Lower leg skin (tissue), 4 donors: ENCODE measurements around the gene NR0B2. TPM values are rescaled to one million over a fixed set of nuclear protein-coding genes. Genes with fewer than 3 reads are reported as not detected.
"Not testable (repeated sequence)": the region's sequence is repeated elsewhere in the genome, so short reads cannot be mapped to it uniquely, and the experiment has no call there.

Source experiments
- DNase-seq, 2 donors: peaks; one replicate each; pipeline ENCODE4 v3.0.0-alpha.2; 2019; ENCODE audit warnings: low spot score in 2 of 2
- H3K4me3 ChIP-seq: fragments of 200-600 bp; sonication (generic); 2 replicates; pipeline ENCODE4 v1.5.1; 2017; ENCODE audit warnings: mild to moderate bottlenecking, low read depth; ENCODE audit not compliant: poor library complexity, severe bottlenecking
- CTCF ChIP-seq, 3 donors: fragments of 450-650 bp; IDR thresholded peaks; one replicate each; pipeline ENCODE4 v1.5.1; 2016; ENCODE audit warnings: antibody characterized with exemption in 3 of 3, mild to moderate bottlenecking in 3 of 3, moderate library complexity in 2 of 3
- POLR2A ChIP-seq, 2 donors: fragments of 450-650 bp; IDR thresholded peaks; one replicate each; pipeline ENCODE4 v1.6.1; 2016 to 2017; ENCODE audit warnings: antibody characterized with exemption in 2 of 2, mild to moderate bottlenecking in 1 of 2, moderate library complexity in 1 of 2
- WGBS, 2 donors: methylation state at CpG; one replicate each; pipeline ENCODE4 v1.1.5; 2018; 5-methylcytosine and 5-hydroxymethylcytosine counted together
- intact Hi-C: fragments of 100-400 bp; cut with DNase I; formaldehyde crosslinking; loops from one replicate; pipeline ENCODE4 v1.15.0; 2023; ENCODE audit warnings: low total_unique reads
- total RNA-seq, 4 donors: library from RNA; depleted of rRNA; stranded (reverse); fragments of >200 nt; gene quantifications; one replicate each; pipeline ENCODE4 v1.1.0, GENCODE V29; 2016

The NR0B2 gene
- total RNA-seq, 4 donors from 2014 or later = not detected

DNA sequence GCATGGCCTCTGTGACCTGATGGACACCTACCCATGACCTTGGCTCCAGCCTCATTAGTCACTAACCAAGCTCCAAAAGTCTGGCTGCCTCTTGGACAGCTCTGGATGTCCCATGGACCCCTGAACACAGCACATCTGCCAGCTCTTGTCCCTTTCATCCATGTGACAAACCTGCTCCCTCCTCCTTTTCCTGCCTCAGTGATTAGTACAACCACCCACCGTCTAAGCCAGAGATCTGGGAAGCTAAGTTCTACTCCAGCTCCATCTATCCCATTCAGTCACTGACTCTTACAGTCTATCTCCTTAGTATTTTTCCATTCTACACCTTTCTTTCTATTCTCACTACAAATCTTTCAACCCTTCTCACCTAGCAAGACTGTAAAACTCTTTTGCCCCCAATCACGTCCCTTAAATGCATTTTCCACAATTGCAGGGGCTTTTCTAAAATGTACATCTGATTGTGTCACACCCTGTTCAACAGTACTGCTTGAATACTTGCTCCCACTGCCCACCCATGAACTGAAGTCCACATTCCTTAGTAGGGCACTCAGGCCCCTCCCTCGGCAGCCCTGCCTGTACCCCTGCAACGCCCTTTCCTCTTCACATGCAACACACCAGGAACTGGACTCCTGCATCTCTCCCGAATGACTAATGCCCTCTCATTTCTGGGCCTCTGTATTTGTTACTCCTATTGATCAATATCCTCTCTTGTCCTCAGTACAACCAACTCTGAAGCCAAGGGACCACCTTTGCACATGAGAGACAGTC is 30.9 kb downstream of the NR0B2 start:
- intact Hi-C loops = no loop called here
- TF ChIP-seq POLR2A (IDR thresholded peaks at IDR 0.05) (no peak), CTCF (IDR thresholded peaks at IDR 0.05) (no peak)
- H3K4me3 ChIP-seq = no peak overlapping the region
- 90 to 91% methylated on average over 5 of the region's 5 CpGs for WGBS, 2 donors
- no peak for DNase-seq

DNA sequence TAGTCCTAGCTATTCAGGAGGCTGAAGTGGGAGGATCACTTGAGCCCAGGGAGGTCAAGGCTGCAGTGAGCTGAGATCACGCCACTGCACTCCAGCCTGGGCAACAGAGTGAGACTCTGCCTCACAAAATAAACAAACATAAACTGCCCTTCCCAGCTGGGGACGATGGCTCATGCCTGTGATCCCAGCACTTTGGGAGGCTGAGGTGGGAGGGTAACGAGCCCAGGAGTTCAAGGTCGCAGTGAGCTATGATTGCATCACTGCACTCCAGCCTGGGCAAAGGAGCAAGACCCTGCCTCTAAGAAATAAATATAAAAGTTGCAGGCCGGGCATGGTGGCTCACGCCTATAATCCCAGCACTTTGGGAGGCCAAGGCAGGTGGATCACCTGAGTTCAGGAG is 32.2 kb downstream of the NR0B2 start:
- intact Hi-C loops, DNase-seq, H3K4me3 ChIP-seq: not testable (repeated sequence)
- WGBS, 2 donors = 86 to 88% methylated on average over 6 of the region's 6 CpGs

- no peak for TF ChIP-seq CTCF (IDR thresholded peaks at IDR 0.05)
- TF ChIP-seq POLR2A (IDR thresholded peaks at IDR 0.05) = no peak
- no peak overlapping the region for H3K4me3 ChIP-seq
- DNase-seq = no peak
- 88 to 98% methylated on average over 4 of the region's 4 CpGs for WGBS, 2 donors
- intact Hi-C loops = no loop called here
These were observed 34.0 kb downstream of the NR0B2 start for GRCh38 chr1:26879793-26880192.

DNA sequence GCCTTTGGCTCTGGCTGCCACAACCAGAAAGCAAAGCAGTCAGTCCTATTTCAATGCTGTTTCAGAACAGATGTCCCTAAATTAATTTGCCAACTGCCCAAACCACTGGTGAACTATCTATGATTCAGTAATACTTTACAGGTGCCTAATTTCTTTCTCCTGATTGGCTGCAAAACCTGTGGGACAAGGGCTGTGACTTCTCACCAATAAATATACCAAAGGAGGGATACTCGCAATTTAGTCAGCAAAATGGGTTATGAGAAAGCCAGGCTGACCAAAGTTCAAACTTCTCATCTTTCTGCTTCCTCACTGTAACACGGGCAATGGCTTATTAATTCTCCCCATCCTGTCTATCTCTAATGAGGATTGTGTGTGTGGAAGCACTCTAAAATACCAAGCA is 36.4 kb downstream of the NR0B2 start:
- WGBS, 2 donors = 69 to 79% methylated on average over 2 of the region's 2 CpGs
- no peak overlapping the region for H3K4me3 ChIP-seq
- no peak for DNase-seq
- no peak for TF ChIP-seq POLR2A (IDR thresholded peaks at IDR 0.05)
- no peak for TF ChIP-seq CTCF (IDR thresholded peaks at IDR 0.05)
- intact Hi-C loops = no loop called here

GRCh38 chr1:26874896-26875295 is 38.9 kb downstream of the NR0B2 start:
- WGBS, 2 donors = 50 to 67% methylated on average over 4 of the region's 4 CpGs
- no peak overlapping the region for H3K4me3 ChIP-seq
- DNase-seq = no peak
- TF ChIP-seq CTCF (IDR thresholded peaks at IDR 0.05) = no peak
- TF ChIP-seq POLR2A (IDR thresholded peaks at IDR 0.05) = no peak
- intact Hi-C loops = no loop called here

DNA sequence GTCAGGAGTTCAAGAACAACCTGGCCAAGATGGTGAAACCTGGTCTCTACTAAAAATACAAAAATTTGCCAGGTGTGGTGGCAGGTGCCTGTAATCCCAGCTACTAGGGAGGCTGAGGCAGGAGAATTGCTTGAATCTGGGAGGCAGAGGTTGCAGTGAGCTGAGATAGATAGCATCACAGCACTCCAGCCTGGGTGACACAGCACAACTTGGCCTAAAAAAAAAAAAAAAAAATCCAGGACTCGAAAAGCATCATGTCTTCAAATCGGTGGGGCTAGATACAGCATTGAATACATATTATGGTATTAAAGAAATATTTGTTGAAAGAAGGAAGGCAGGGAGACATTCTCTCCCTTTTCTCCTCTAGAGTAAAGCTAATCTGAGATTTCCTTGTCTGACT is 40.7 kb downstream of the NR0B2 start:
- H3K4me3 ChIP-seq, DNase-seq, intact Hi-C loops: not testable (repeated sequence)
- 59 to 78% methylated on average over 2 of the region's 2 CpGs for WGBS, 2 donors
